Ascending aorta (tissue), 2 donors: ENCODE results near the gene MRPS34. TPM values are rescaled to one million over a fixed set of nuclear protein-coding genes. Genes with fewer than 3 reads are reported as not detected.

ENCODE experiments used
- DNase-seq, 2 donors: peaks; one replicate each; pipeline ENCODE4 v3.0.0-alpha.2; 2019; ENCODE audit warnings: low spot score in 2 of 2
- H3K27ac ChIP-seq, 2 donors: fragments of 200-600 bp; sonication (generic); one replicate each; pipeline ENCODE4 v1.5.1; 2016 to 2017; ENCODE audit warnings: mild to moderate bottlenecking in 1 of 2
- H3K27me3 ChIP-seq: fragments of 200-600 bp; sonication (generic); one replicate; pipeline ENCODE4 v1.5.1; 2017
- H3K36me3 ChIP-seq, 2 donors: fragments of 200-600 bp; sonication (generic); one replicate each; pipeline ENCODE4 v1.5.1; 2016
- H3K4me1 ChIP-seq, 2 donors: fragments of 200-600 bp; sonication (generic); one replicate each; pipeline ENCODE4 v1.5.1; 2016 to 2017; ENCODE audit warnings: mild to moderate bottlenecking in 1 of 2
- H3K4me3 ChIP-seq, 2 donors: fragments of 200-600 bp; sonication (generic); one replicate each; pipeline ENCODE4 v1.5.1; 2016 to 2017; ENCODE audit warnings: mild to moderate bottlenecking in 1 of 2
- H3K9me3 ChIP-seq, 2 donors: fragments of 200-600 bp; sonication (generic); one replicate each; pipeline ENCODE4 v1.5.1; 2016
- CTCF ChIP-seq, 3 experiments: fragments of 200-600 bp in 2 of 3; fragments of 450-650 bp in 1 of 3; sonication (generic) in 2 of 3; IDR thresholded peaks; one replicate each; pipeline ENCODE4 v1.5.1; 2016 to 2019; ENCODE audit warnings: antibody characterized with exemption in 3 of 3, mild to moderate bottlenecking in 1 of 3, moderate library complexity in 1 of 3
- intact Hi-C: fragments of 100-400 bp; cut with DNase I; formaldehyde crosslinking; loops from one replicate; pipeline ENCODE4 v1.15.1; 2023
- total RNA-seq: library from RNA; depleted of rRNA; stranded (reverse); fragments of >200 nt; gene quantifications from one replicate; pipeline ENCODE4 v1.1.0, GENCODE V29; 2016

MRPS34 gene
- total RNA-seq, 1 donor from 2014 or later = 170 TPM

- DNase-seq = no peak
- no peak overlapping the region for H3K27ac ChIP-seq
- intact Hi-C loops = no loop called here
- no peaks in the 10 kb centered on the region for H3K9me3 ChIP-seq
- H3K4me3 ChIP-seq = no peak overlapping the region
- TF ChIP-seq CTCF (IDR thresholded peaks at IDR 0.05) = no peak
- peaks cover 5 to 12% of the 10 kb centered on the region in 2 donors for H3K4me1 ChIP-seq
- no peaks in the 10 kb centered on the region for H3K27me3 ChIP-seq
- peaks cover 40 to 61% of the 10 kb centered on the region in 2 donors for H3K36me3 ChIP-seq
Observed at GRCh38 chr16:1726661-1727502, 46.1 kb downstream of the MRPS34 start.

DNA sequence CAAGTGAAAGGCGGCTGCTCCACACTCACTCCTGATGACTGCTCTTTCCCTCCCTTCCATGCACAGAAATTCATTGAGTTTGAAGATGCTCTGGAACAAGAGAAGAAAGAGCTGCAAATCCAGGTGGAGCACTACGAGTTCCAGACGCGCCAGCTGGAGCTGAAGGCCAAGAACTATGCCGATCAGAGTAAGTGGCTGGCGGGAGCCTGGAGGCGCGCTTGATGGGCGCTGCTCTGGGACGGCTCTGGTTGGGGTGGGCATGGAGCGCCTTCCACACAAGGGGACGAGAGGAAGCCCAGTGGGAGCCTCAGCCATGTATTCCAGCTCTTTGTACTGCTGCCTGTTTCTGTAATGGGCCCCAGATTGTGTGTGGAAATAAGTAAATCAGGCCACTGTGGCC is 48.4 kb downstream of the MRPS34 start:
- intact Hi-C loops = no loop called here
- TF ChIP-seq CTCF (IDR thresholded peaks at IDR 0.05) = no peak
- Histone ChIP-seq H3K9me3 (no peaks in the 10 kb centered on the region), H3K4me3 (no peak overlapping the region), H3K4me1 (peaks cover 5 to 16% of the 10 kb centered on the region in 2 donors), H3K27ac (no peak overlapping the region), H3K36me3 (peaks cover 32 to 52% of the 10 kb centered on the region in 2 donors), H3K27me3 (no peaks in the 10 kb centered on the region)
- DNase-seq = no peak

DNA sequence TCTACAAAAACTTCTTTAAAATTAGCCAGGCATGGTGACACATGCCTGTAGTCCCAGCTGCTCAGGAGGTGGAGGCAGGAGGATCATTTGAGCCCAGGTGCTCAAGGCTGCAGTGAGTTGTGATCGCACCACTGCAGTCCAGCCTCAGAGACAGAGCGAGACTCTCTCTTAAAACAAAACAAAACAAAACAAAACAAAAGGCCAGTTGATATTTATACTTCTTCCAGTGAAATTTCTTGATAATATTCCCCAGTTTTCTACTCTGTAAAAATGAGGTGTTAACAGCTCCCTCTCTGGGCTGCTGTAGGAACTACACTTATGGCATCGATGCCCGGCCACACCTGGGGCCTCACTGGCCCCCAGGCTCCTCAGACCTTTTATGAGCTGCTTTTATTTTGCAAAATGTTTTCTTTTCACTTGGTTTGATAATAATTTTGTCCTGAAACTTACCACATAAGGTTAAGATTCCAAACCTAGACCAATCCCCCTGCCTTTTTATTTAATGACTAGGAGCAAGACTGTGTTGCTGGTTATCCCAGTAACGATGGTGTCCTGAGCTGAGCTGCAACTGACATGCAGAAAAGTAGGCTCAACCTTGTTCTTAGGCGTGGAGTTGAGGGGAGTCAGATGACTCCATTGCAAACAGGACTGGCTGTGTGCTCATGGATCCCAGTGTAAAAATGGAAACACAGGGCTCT is 49.3 kb downstream of the MRPS34 start:
- Histone ChIP-seq H3K4me1 (peaks cover 5 to 16% of the 10 kb centered on the region in 2 donors), H3K36me3 (peaks cover 23 to 43% of the 10 kb centered on the region in 2 donors), H3K27me3 (no peaks in the 10 kb centered on the region), H3K4me3 (no peak overlapping the region), H3K27ac (peak overlapping the region; percentile 15 to 50), H3K9me3 (no peaks in the 10 kb centered on the region)
- DNase-seq = no peak
- TF ChIP-seq CTCF (IDR thresholded peaks at IDR 0.05) = peak; percentile 56 to 80 (median 79)
- intact Hi-C loops = no loop called here

Other genes starting within 250 kb of the MRPS34 start
- gene TMEM204, start 239.5 kb downstream of the MRPS34 start, total RNA-seq = 145 TPM
- gene IFT140, start 161.1 kb downstream of the MRPS34 start, total RNA-seq = 21.9 TPM
- gene CRAMP1, start 160.8 kb downstream of the MRPS34 start, total RNA-seq = 12.7 TPM
- gene JPT2, start 94.9 kb downstream of the MRPS34 start, total RNA-seq = 18.3 TPM
- gene MAPK8IP3, start 66.9 kb downstream of the MRPS34 start, total RNA-seq = 57.4 TPM
- gene NME3, start 1.6 kb downstream of the MRPS34 start, total RNA-seq = 326 TPM
- gene EME2, start 324 bp downstream of the MRPS34 start, total RNA-seq = 25.3 TPM
- 159 TPM for gene SPSB3, start 9.4 kb upstream of the MRPS34 start, total RNA-seq
- 182 TPM for gene NUBP2, start 9.8 kb upstream of the MRPS34 start, total RNA-seq
- gene IGFALS, start 20.6 kb upstream of the MRPS34 start, total RNA-seq = not detected
- gene HAGH, start 53.7 kb upstream of the MRPS34 start, total RNA-seq = 177 TPM
- 233 TPM for gene FAHD1, start 54.1 kb upstream of the MRPS34 start, total RNA-seq
- gene MEIOB, start 99.0 kb upstream of the MRPS34 start, total RNA-seq = not detected
- not detected for gene HS3ST6, start 145.3 kb upstream of the MRPS34 start, total RNA-seq
- gene MSRB1, start 170.1 kb upstream of the MRPS34 start, total RNA-seq = 32.9 TPM
- not detected for gene RPL3L, start 181.6 kb upstream of the MRPS34 start, total RNA-seq
- 68.2 TPM for gene NDUFB10, start 186.4 kb upstream of the MRPS34 start, total RNA-seq
- gene RPS2, start 191.7 kb upstream of the MRPS34 start, total RNA-seq = 2,866 TPM
- not detected for gene RNF151, start 193.7 kb upstream of the MRPS34 start, total RNA-seq
- gene TBL3, start 198.9 kb upstream of the MRPS34 start, total RNA-seq = 55.7 TPM
- gene NOXO1, start 208.3 kb upstream of the MRPS34 start, total RNA-seq = not detected
- 2.7 TPM for gene GFER, start 211.1 kb upstream of the MRPS34 start, total RNA-seq
- 0.32 TPM for gene SYNGR3, start 216.8 kb upstream of the MRPS34 start, total RNA-seq
- 31.1 TPM for gene ZNF598, start 236.7 kb upstream of the MRPS34 start, total RNA-seq
- not detected for gene NPW, start 246.7 kb upstream of the MRPS34 start, total RNA-seq